Renal cortex interstitium (tissue), 11 donors: Measurements from ENCODE around the gene TPK1. TPM values are rescaled to one million over a fixed set of nuclear protein-coding genes. Genes with fewer than 3 reads are reported as not detected.
"Not testable (repeated sequence)": the region's sequence is repeated elsewhere in the genome, so short reads cannot be mapped to it uniquely, and the experiment has no call there.

Experiments
- DNase-seq, 11 donors: peaks; one replicate each; pipeline ENCODE4 v3.0.0-alpha.2; 2013; ENCODE audit warnings: low read depth in 9 of 11, low spot score in 4 of 11; ENCODE audit errors: extremely low read depth in 1 of 11
- polyA plus RNA-seq, 3 donors: library from polyadenylated mRNA; unstranded; fragments of 120-200 nt; gene quantifications; one replicate each; pipeline ENCODE4 v1.2.1, GENCODE V29; 2013; ENCODE audit not compliant: insufficient read length in 3 of 3

The TPK1 gene
- polyA plus RNA-seq, 3 donors, result 8.6 to 9.9 (median 8.9) TPM

DNA sequence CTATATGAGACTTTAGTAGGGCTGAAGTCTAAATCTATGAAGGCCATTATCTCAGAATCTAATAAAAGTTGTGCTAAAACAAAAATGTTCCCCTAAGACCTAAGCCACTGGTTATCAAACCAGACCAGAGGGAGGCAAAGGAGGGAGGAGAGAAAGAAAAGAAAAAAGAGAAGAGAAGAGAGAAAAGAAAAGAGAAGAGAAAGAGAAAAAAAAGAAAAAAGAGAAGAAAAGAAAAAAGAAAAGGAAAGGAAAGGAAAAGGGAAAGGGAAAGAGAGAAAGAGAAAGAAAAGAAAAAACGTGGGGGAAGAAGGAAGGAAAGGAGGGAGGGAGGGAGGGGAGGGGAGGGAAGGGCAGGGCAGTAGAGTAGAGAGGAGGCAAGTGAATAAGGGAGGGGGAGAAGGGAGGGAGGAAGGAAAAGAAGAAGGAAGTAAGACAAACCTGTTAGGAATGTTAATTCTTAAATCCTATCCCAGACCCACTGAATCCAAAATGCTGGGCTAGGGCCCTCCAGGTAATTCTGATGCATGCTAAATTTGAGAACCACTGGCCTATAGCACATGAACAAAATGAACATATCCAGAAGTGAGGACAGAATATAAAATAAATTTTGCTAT lies 98.9 kb downstream of the TPK1 start:
- DNase-seq, result no peak

GRCh38 chr7:144735505-144736276 lies 100.2 kb downstream of the TPK1 start:
- no peak for DNase-seq

DNA sequence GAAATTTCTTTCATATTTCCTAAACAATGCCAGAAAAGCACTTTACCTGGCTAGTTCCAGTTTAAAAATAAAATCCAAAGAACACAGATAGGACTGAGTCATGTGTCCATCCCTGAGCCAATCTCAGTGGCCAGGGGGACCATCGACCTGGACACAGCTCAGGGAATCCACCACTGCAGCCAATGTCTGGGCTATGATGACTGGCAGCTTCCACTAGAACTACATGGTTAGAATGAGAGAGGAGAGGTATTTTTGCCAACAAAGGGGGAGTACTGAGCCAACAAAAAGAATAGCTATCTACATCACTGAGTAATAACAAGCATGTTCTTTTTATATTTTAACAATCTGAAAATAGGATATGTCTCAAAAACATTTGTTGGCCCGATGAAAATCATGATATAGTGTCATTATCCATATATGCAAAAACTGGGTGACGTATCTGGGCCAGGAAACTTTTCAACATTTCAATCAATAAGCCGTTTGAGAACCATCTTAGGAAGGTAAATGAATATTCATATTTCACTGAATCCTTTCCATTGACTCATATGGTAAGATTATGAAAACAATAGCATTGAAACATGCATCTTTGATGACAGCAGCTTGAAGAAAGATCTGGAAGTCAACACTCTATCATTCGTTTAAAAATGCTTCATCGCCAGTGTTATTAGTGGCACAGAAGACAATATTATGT lies 104.0 kb downstream of the TPK1 start:
- DNase-seq, result no peak

DNA sequence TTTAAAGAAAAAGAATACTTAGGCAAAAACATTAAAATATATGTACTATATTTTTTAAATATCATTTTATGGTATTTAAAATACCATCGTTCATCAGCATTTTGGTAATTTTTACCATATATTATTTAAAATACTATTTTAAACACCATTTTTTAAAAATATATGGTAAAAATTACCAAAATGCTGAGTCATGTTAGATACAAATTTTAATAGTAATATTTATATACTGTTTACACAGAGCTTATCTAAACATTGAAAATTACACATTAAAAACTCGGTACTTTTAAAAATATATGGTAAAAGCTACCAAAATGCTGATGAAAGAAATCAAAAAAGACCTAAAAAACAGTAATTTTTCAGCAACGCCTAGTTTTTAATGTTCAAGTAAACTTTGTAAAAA lies 105.6 kb downstream of the TPK1 start:
- DNase-seq, result no peak

GRCh38 chr7:144729226-144729625 lies 106.6 kb downstream of the TPK1 start:
- peak in 1 of 11 donors; percentile 31 for DNase-seq

GRCh38 chr7:144728551-144728950 lies 107.3 kb downstream of the TPK1 start:
- DNase-seq, result no peak

GRCh38 chr7:144726840-144727239 lies 109.0 kb downstream of the TPK1 start:
- not testable (repeated sequence) for DNase-seq

DNA sequence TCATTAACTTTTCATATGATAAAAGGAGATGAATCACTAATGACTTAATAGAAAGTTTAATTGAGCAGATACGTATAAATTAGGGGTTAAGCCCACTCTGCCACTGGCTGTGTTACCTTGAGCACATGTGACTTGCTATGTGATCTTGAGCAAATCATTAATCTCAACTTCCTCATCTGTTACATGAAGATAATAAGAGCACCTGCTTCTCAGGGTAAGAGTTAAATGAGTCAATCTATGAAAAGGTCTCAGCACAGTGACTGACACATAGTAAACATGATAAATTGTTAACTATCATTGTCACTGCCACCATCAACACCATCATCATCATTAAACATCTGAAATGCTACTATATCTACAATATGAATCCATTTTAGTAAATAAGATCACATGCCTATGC lies 110.8 kb downstream of the TPK1 start:
- DNase-seq, result no peak

- no peak for DNase-seq
These were observed 112.6 kb downstream of the TPK1 start for GRCh38 chr7:144723301-144723700.

DNA sequence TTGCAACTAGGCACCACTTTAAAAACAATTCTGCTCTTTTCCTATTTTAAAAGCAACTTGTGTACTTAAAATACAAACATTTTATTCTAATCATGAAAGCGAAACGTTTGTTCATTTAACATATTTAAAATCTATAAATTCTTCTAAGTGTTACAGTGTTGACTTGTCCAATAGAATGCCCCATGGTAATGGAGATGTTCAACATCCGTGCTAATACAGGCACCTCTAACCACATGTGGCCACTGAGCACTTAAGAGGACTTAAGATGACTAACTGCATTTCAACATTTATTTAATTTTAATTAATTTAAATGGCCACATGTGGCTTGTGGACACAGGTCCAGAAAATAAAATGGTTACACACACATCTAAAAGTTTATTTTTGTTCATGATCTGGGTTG lies 115.1 kb downstream of the TPK1 start:
- no peak for DNase-seq

GRCh38 chr7:144720149-144720548 lies 115.7 kb downstream of the TPK1 start:
- no peak for DNase-seq

DNA sequence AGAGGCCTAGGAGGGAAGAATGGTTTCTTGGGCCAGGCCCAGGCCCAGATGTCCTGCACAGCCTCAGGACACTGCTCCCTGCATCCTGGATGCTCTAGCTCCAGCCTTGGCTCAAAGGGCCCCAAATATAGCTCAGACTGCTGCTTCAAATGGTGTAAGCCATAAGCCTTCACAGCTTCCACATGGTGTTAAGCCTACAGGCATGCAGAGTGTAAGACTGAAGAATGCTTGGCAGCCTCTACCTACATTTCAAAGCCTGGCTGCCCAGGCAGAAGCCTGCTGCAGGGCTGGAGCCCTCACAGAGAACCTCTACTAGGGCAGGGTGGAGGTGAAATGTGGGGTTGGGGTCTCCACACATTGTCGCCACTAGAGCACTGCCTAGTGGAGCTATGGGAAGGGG lies 118.1 kb downstream of the TPK1 start:
- no peak for DNase-seq

DNA sequence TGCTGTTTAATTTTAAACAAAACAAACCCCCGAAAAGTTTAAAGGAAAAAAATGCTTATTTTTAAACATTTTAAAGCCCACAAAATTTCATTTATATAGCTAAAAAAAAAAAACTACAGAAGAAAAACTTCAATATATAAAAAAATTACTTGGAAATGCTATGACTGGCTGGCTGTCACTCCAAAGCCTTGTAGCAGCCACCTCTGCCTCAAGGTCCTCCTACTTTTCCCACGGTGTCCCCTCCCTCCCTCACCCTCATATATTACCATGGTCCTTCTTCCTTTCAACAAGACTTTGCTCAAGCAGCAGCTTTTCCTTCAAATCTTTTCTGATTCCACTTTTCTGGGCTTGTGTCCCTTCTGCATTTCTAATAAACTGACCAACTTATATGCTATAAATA lies 122.0 kb downstream of the TPK1 start:
- no peak for DNase-seq

- DNase-seq, result no peak
These were observed 125.1 kb downstream of the TPK1 start for GRCh38 chr7:144710791-144711190.

DNA sequence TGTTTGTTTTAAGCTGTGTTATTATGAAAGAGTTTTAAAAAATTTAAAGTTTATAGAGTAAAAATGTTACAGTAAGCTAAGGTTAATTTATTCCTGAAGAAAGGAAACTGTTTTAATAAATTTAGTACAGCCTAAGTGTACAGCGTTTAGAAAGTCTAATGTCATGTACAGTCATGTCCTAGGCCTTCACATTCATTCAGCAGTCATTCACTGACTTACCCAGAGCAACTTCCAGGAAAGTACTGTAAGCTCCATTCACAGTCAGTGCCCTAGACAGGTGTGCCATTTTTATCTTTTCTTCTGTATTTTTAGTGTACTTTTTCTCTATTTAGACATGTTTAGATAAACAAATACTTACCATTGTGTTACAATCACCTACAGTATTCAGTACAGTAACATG lies 126.8 kb downstream of the TPK1 start:
- no peak for DNase-seq

GRCh38 chr7:144691240-144691639 lies 144.6 kb downstream of the TPK1 start:
- DNase-seq, result no peak

- DNase-seq, result no peak
These were observed 153.1 kb downstream of the TPK1 start for GRCh38 chr7:144682581-144683280.

DNA sequence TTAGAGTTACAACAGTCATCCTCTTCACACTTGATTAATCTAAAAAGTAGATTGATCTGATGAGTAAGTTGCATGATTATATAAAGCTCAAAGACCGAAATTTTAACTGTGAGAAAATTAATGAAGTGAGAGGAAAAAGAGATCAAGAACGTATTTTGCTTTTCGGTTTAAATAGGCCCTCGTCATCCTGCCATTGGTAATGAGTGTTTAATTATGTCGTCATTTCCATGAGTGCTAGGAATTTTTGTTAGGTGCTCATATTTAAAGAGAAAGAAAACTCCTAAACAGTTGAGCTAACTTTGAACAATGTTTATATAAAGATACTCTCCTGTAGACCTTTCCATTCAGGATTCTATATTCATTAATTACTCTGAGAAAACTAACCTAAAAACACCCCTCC lies 159.4 kb downstream of the TPK1 start:
- no peak for DNase-seq

GRCh38 chr7:144674550-144674949 lies 161.3 kb downstream of the TPK1 start:
- no peak for DNase-seq

- no peak for DNase-seq
These were observed 163.0 kb downstream of the TPK1 start for GRCh38 chr7:144672869-144673268.
